Stimulated activated CD4-positive, alpha-beta T cell treated with anti-CD3 and anti-CD28 coated beads, TNF-alpha, amount 100 ng/mL, for 1 hour (primary cell): Measurements from ENCODE around the gene LCNL1.

ENCODE experiments used
- DNase-seq, 3 donors: peaks; one replicate each; pipeline ENCODE4 v3.0.0-alpha.2; 2020; ENCODE audit warnings: low read depth in 3 of 3, low spot score in 1 of 3

The LCNL1 gene

GRCh38 chr9:136958473-136958872 is 24.3 kb upstream of the LCNL1 start:
- DNase-seq, result no peak

GRCh38 chr9:136958898-136959850 is 23.6 kb upstream of the LCNL1 start:
- DNase-seq, result no peak

DNA sequence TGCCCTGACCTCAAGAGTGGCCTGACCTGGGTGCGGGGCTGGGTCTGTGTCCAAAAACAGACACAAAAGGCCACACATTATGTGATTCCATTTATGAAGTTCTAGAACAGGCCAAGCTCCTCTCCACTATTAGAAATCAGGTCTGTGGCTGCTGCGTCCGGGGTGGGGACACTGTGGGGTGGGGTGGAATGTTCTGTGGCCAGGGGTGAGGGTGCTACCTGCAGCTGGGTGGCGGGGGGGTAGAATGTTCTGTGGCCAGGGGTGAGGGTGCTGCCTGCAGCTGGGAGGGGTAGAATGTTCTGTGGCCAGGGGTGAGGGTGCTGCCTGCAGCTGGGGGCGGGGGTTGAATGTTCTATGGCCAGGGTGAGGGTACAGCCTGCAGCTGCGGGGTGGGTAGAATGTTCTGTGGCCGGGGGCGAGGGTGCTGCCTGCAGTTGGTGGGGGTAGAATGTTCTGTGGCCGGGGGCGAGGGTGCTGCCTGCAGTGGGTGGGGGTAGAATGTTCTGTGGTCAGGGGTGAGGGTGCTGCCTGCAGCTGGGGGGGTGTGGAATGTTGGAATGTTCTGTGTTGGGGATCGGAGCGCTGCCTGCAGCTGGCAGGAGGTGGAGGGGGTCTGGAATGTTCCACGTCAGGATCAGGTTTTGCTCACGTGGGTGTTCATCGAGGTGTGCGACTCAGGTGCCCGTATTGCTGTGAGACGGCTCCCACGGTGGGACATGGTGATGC is 22.4 kb upstream of the LCNL1 start:
- no peak for DNase-seq

- no peak for DNase-seq
Measured at GRCh38 chr9:136960938-136961275, 21.9 kb upstream of the LCNL1 start.

DNA sequence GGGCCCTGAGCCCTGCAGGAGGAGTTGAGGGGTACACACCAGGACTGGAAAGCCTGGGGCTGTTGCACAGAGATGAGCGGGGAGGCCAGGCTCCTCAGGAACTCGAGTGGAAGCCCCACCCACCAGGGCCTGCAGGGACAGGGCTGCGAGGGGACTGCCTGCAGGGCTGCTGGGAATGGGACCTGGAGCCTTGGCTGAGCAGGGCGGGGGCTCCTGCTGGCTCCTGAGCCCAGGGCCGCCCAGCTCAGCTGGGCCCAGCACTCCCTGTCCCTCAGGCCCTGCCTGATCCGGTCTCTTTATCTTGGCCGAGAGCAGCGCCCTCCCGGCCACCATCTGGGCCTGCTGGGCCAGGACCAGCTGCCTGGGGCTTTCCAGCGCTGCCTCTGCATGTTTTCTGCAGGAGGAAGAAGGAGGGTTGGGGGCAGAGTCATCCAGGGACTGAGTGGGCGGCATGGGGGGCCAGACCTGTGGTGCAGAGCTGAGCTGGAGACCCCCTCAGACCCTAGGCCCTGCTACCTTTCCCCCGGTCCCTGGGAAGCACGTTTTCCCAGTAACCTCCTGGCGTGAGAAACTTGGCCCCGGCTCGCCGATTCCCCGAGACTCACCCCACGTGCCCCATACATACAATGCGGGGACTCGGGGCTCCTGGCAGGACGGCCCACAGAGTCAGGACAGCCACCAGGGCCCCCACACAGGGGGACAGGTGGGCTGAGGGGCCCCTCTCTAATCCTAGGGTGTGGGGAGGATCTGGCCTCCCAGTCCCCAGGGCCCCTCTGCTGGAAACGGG is 21.3 kb upstream of the LCNL1 start:
- no peak for DNase-seq

DNA sequence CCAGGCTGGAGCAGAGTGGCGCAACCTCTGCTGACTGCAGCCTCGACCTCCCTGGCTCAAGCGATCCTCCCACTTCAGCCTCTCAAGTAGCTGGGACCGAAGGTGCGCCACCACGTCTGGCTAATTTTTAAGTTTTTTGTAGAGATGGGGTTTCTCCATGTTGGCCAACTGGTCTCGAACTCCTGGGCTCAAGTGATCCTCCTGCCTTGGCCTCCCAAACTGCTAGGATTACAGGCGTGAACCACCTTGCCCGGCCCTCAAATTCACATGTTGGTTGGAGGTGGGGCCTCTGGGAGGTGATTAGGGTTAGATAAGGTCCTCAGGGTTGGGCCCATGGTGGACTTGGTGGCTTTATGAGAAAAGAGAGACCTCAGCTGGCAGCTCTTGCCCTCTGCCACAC is 20.6 kb upstream of the LCNL1 start:
- DNase-seq, result no peak

DNA sequence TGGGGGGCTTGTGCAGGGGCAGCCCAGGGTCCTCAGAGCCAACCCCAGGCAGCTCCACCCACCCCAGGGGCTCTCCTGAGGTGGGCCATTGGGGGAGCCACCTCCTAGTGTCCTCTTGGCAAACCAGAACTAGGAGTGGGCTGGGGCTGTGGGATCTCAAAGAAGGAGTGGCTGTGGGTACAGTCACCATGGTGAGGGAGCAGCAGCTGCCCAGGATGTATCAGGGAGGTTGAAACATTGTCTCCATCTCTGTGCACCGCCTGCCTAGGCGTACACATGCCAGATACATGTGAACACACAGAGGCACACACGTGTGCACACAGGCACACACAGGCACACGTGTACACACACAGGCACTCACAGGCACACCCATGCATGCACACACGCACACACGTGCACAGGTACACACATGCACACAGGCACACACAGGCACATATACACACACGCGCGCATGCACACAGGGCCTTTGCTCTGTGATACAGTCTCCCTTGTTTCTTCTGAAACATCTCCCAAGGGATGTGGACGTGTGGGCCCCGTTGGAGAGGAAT is 20.0 kb upstream of the LCNL1 start:
- no peak for DNase-seq

DNA sequence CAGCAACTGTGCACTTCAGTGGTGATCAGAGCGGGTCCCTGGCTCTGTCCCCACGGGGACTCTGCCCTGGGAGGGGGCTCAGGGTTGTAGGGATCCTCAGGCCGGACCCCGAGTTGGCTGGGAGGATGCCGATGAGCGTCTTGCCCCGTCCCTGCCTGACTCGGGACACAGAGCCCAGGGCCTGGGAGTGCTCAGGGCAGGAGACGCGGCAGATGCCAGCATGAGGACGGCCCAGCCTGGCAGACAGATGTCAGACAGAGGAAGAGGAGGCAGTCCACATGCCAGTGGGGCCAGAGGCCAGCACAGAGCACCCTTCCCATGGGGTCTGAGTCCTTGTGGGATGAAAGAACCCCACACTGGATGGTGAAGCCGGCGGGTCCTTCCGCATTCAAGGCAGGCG is 19.5 kb upstream of the LCNL1 start:
- no peak for DNase-seq

GRCh38 chr9:136963751-136964150 is 19.0 kb upstream of the LCNL1 start:
- no peak for DNase-seq

DNA sequence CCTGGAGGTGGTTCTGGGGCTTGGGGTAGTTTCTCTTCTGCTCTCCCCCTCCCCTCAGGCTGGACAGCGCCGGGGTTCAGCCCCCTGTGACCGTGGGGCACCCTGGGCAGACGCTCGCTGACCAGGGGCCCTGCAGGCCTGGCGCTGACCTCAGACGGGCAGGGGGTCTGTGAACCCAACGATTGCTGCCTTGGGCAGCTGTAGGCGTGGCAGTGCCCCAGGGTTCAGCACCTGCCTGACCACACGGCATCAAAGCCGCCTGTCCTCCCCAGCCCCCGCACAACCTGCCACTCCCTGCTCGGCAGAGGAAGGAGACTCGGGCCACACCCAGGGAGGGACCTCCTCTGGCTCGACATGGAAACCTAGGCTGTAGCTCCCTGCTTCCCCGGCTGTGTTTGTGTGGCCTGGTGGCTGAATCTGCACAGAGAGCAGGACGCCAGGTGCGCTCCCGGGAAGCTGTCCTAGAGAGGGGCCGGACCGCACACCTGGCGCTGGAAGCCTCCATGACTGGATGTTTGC is 18.6 kb upstream of the LCNL1 start:
- no peak for DNase-seq

- no peak for DNase-seq
Measured at GRCh38 chr9:136964833-136965422, 17.9 kb upstream of the LCNL1 start.

DNA sequence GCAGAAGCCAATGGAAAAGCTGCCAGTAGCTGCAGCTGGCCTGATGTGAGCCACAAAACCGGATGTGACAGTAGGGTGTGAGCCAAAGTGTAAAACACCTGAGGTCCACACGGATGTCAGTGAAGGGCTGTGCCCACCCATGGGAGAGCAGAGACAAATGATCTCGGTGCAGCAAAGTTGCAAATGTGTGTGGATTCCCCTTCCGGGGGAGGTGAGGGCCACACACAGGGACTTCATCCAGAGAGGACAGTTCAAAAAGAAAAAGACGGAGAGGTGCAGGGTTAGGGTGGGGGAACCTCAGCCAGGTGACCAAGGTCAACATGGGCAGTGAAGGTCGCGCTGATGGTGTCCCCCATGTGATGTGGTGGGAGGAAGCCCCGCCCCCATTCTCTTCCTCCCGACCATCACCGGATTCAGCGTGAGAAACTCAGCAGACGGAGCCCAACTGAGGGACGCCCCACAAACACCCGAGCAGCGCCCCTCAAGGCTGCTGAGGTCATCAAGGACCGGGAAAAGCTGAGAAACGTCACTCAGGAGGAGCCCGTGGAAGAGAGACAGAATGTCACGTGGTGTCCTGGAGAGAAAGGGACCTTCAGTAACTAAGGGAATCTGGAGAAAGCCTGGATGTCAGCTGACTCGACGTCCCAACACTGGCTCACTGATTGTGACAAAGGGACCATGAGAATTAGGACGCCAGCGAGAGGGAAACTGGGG is 16.9 kb upstream of the LCNL1 start:
- no peak for DNase-seq

- DNase-seq, result no peak
Measured at GRCh38 chr9:136968333-136969127, 14.3 kb upstream of the LCNL1 start.

DNA sequence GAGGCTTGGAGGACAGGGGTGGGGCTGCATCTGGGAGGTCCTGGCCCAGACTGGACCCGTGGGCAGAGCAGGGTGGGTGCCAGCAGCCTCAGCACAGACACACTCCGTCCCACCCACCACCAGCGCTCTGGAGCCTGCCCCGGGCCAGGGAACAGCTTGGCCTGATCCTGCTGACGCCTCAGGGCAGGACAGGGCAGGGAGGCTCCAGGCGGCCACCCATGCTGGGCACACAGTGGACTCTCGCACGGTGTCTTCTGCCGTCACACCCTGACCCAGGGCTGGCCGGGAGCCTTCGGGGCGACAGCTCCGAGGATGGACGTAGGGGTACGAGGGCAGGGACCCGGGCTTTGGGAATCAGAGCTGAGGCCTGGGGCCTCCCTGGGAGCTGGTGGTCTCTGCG is 13.6 kb upstream of the LCNL1 start:
- DNase-seq, result no peak

GRCh38 chr9:136969774-136970173 is 13.0 kb upstream of the LCNL1 start:
- no peak for DNase-seq

- DNase-seq, result no peak
Measured at GRCh38 chr9:136970361-136970760, 12.4 kb upstream of the LCNL1 start.

- no peak for DNase-seq
Measured at GRCh38 chr9:136971746-136972145, 11.0 kb upstream of the LCNL1 start.

DNA sequence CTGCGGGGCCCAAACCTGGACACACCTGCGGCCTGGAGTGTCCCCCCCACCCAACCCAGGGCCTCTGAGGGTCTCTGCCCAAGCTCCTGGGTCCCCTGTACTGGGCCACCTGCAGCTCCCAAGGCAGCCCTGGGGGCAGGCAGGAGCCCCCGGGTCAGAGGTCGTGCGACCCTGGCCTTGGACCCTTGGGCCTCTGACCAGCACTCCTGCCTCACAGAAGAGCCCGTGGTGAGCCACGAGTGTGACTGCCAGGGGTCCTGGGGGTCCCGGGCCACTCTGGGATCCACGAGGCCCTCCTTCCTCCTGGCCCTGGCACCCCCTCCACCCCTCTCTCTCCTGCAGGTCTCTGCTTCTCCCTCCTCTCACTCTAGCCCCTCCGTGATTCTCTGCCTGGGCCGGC is 10.5 kb upstream of the LCNL1 start:
- no peak for DNase-seq

- no peak for DNase-seq
Measured at GRCh38 chr9:136972743-136973142, 10.1 kb upstream of the LCNL1 start.
